ENCODE results near the gene B4GALT2.
A peak's percentile ranks its signal among the peaks of the same experiment; 100 is the strongest.

Gene B4GALT2

GRCh38 chr1:43982808-43983207 is 3.8 kb downstream of the B4GALT2 start:
- H3K4me2 ChIP-seq (ENCODE audit: low read length, poor library complexity, severe bottlenecking), result no peak overlapping the region
- H3K27ac ChIP-seq (ENCODE audit: low read length, poor library complexity, severe bottlenecking), result no peak overlapping the region
- DNase-seq, result no peak
- H2BK15ac ChIP-seq (ENCODE audit: low read depth, poor library complexity, severe bottlenecking), result no peak overlapping the region
- H3K27me3 ChIP-seq (ENCODE audit: control insufficient read depth in 1 of 2, insufficient read depth in 1 of 2, low read length in 2 of 2), result no peaks in the 10 kb centered on the region
- H3K4me1 ChIP-seq (ENCODE audit: control insufficient read depth, insufficient read depth, low read depth, low read length), result peaks cover 44% of the 10 kb centered on the region
- peaks cover 49 to 65% of the 10 kb centered on the region in 2 experiments for H3K36me3 ChIP-seq (ENCODE audit: control insufficient read depth in 1 of 2, insufficient read depth in 2 of 2, low read depth in 1 of 2, low read length in 2 of 2)
- peaks cover 32% of the 10 kb centered on the region for H3K79me1 ChIP-seq (replicated peaks; ENCODE audit: low read length, poor library complexity, severe bottlenecking)
- H3K14ac ChIP-seq (ENCODE audit: low read length in 2 of 2), result no peak overlapping the region
- H3K4ac ChIP-seq (ENCODE audit: low read depth in 1 of 2, low read length in 2 of 2), result no peak overlapping the region
- no peak overlapping the region for H4K8ac ChIP-seq (ENCODE audit: low read length)
- no peak overlapping the region for H2BK120ac ChIP-seq (ENCODE audit: low read depth, low read length)
- H3K23ac ChIP-seq (ENCODE audit: low read length in 2 of 2), result no peak overlapping the region
- no peak overlapping the region for H3K18ac ChIP-seq (ENCODE audit: low read depth in 1 of 2, low read length in 2 of 2)
- H3K9ac ChIP-seq (ENCODE audit: low read length), result no peak overlapping the region
- no peak overlapping the region for H2BK5ac ChIP-seq (ENCODE audit: low read depth, low read length, poor library complexity, severe bottlenecking)
- no peak overlapping the region for H2BK12ac ChIP-seq (ENCODE audit: low read length in 2 of 2)
- H4K91ac ChIP-seq (ENCODE audit: low read length), result no peak overlapping the region
- H3K9me3 ChIP-seq (ENCODE audit: control insufficient read depth, low read length), result no peaks in the 10 kb centered on the region
- H2AFZ ChIP-seq (ENCODE audit: low read depth, low read length), result no peak overlapping the region
- H2AK5ac ChIP-seq (ENCODE audit: low read length, severe bottlenecking), result no peak overlapping the region
- WGBS, result 94% methylated on average over 15 of the region's 15 CpGs
- H3K4me3 ChIP-seq (ENCODE audit: insufficient read depth in 1 of 2, low read depth in 1 of 2, low read length in 2 of 2), result no peak overlapping the region

DNA sequence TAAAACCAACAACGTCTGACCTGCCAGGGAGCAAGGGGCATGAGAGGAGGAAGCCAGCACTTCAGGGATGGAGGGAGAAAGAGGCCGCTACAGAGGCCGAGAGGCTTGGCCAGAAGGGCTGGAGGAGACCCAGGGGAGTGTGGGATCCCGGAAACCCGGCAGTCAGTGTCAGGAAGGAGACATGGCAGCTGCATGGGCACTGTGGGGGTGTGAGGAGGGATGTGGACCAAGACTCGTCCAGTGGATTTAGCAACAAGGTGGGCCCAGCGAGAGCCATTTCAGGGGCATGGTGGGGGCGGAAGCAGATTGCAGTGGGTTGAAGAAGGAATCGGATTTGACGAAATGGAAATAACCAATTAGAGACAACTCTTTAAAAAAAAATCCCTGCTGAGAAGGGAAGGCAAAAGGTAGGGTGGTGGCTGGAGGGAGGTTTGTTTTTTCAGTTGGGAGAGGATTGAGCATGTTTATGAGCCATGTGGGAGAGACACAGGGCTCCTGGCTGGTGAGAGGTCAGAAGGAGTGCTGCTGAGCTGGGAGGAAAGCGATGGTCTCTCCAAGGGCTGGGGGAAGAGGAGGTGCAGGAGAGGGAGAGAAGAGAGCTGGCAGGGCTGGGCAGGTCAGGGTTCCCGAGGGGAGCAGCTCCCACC is 4.4 kb downstream of the B4GALT2 start:
- 86% methylated on average over 12 of the region's 12 CpGs for WGBS

DNA sequence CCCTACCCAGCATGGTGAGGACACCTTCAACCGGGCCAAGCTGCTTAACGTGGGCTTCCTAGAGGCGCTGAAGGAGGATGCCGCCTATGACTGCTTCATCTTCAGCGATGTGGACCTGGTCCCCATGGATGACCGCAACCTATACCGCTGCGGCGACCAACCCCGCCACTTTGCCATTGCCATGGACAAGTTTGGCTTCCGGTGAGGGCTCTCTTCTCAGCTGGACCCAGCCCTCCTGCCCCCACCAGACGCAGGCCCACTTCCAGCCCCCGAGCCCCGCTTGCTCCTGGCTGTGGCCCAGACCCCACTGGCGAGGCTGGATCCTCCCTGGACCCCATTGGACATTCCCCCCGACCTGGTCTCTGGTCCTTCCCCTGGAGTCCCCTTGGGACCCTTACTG is 5.8 kb downstream of the B4GALT2 start:
- Histone ChIP-seq H3K27ac (ENCODE audit: low read length, poor library complexity, severe bottlenecking) (no peak overlapping the region), H2AFZ (ENCODE audit: low read depth, low read length) (no peak overlapping the region), H3K14ac (ENCODE audit: low read length in 2 of 2) (no peak overlapping the region), H4K8ac (ENCODE audit: low read length) (no peak overlapping the region), H3K4ac (ENCODE audit: low read depth in 1 of 2, low read length in 2 of 2) (no peak overlapping the region), H4K91ac (ENCODE audit: low read length) (no peak overlapping the region), H3K79me1 (replicated peaks; ENCODE audit: low read length, poor library complexity, severe bottlenecking) (peaks cover 23% of the 10 kb centered on the region), H2BK5ac (ENCODE audit: low read depth, low read length, poor library complexity, severe bottlenecking) (no peak overlapping the region), H2BK12ac (ENCODE audit: low read length in 2 of 2) (no peak overlapping the region), H3K4me1 (ENCODE audit: control insufficient read depth, insufficient read depth, low read depth, low read length) (peaks cover 33% of the 10 kb centered on the region), H3K36me3 (ENCODE audit: control insufficient read depth in 1 of 2, insufficient read depth in 2 of 2, low read depth in 1 of 2, low read length in 2 of 2) (peaks cover 43 to 59% of the 10 kb centered on the region in 2 experiments), H3K18ac (ENCODE audit: low read depth in 1 of 2, low read length in 2 of 2) (no peak overlapping the region), H2AK5ac (ENCODE audit: low read length, severe bottlenecking) (no peak overlapping the region), H3K9me3 (ENCODE audit: control insufficient read depth, low read length) (no peaks in the 10 kb centered on the region), H3K27me3 (ENCODE audit: control insufficient read depth in 1 of 2, insufficient read depth in 1 of 2, low read length in 2 of 2) (no peaks in the 10 kb centered on the region), H3K9ac (ENCODE audit: low read length) (no peak overlapping the region), H3K4me2 (ENCODE audit: low read length, poor library complexity, severe bottlenecking) (no peak overlapping the region), H2BK120ac (ENCODE audit: low read depth, low read length) (no peak overlapping the region), H3K23ac (ENCODE audit: low read length in 2 of 2) (no peak overlapping the region), H3K4me3 (ENCODE audit: insufficient read depth in 1 of 2, low read depth in 1 of 2, low read length in 2 of 2) (no peak overlapping the region), H2BK15ac (ENCODE audit: low read depth, poor library complexity, severe bottlenecking) (no peak overlapping the region)
- DNase-seq, result no peak
- over 99% methylated on average over 16 of the region's 16 CpGs for WGBS

More for the DNA sequence above, 4.4 kb downstream of the B4GALT2 start:
- no peak overlapping the region for H4K91ac ChIP-seq (ENCODE audit: low read length)
- no peak overlapping the region for H3K4me2 ChIP-seq (ENCODE audit: low read length, poor library complexity, severe bottlenecking)
- no peak overlapping the region for H2BK5ac ChIP-seq (ENCODE audit: low read depth, low read length, poor library complexity, severe bottlenecking)
- H3K9ac ChIP-seq (ENCODE audit: low read length), result no peak overlapping the region
- no peak overlapping the region for H2BK15ac ChIP-seq (ENCODE audit: low read depth, poor library complexity, severe bottlenecking)
- peaks cover 42% of the 10 kb centered on the region for H3K4me1 ChIP-seq (ENCODE audit: control insufficient read depth, insufficient read depth, low read depth, low read length)
- H4K8ac ChIP-seq (ENCODE audit: low read length), result no peak overlapping the region
- H3K27ac ChIP-seq (ENCODE audit: low read length, poor library complexity, severe bottlenecking), result no peak overlapping the region
- H3K9me3 ChIP-seq (ENCODE audit: control insufficient read depth, low read length), result no peaks in the 10 kb centered on the region
- peaks cover 44 to 59% of the 10 kb centered on the region in 2 experiments for H3K36me3 ChIP-seq (ENCODE audit: control insufficient read depth in 1 of 2, insufficient read depth in 2 of 2, low read depth in 1 of 2, low read length in 2 of 2)
- no peak overlapping the region for H3K14ac ChIP-seq (ENCODE audit: low read length in 2 of 2)
- no peak overlapping the region for H3K4ac ChIP-seq (ENCODE audit: low read depth in 1 of 2, low read length in 2 of 2)
- no peak overlapping the region for H3K23ac ChIP-seq (ENCODE audit: low read length in 2 of 2)
- peaks cover 28% of the 10 kb centered on the region for H3K79me1 ChIP-seq (replicated peaks; ENCODE audit: low read length, poor library complexity, severe bottlenecking)
- no peak overlapping the region for H2AK5ac ChIP-seq (ENCODE audit: low read length, severe bottlenecking)
- H3K18ac ChIP-seq (ENCODE audit: low read depth in 1 of 2, low read length in 2 of 2), result no peak overlapping the region
- no peak overlapping the region for H2BK12ac ChIP-seq (ENCODE audit: low read length in 2 of 2)
- H3K27me3 ChIP-seq (ENCODE audit: control insufficient read depth in 1 of 2, insufficient read depth in 1 of 2, low read length in 2 of 2), result no peaks in the 10 kb centered on the region
- no peak for DNase-seq
- H2AFZ ChIP-seq (ENCODE audit: low read depth, low read length), result no peak overlapping the region
- no peak overlapping the region for H3K4me3 ChIP-seq (ENCODE audit: insufficient read depth in 1 of 2, low read depth in 1 of 2, low read length in 2 of 2)
- no peak overlapping the region for H2BK120ac ChIP-seq (ENCODE audit: low read depth, low read length)

DNA sequence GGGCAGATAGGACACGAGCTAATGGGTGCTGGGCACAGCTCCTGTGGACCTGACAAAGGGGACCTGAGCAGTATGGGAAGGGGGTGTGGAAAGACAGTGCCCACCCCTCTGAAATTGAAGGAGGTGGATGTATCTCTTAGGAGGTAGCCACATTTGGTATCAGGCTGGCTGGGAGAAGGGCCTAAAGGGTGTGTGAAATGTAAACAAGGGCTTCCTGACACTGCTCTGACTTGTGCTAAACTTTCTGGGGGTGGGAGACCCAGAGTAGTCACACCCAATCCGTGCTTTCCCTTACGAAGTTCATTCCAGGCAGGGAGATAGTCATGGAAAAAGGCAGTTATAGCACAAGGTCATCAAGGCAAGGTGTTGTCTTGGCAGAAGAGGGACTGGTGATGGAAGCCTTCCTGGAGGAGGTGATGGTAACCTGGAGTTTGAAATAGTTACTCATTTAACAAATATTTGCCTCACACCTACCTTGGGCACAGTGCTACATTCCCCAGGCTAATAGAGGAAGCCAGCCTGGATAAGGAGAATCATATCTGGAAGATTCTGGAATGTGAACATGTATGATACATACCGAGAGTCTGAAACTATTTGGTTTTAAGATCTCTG is 7.1 kb downstream of the B4GALT2 start:
- Histone ChIP-seq H2BK15ac (ENCODE audit: low read depth, poor library complexity, severe bottlenecking) (no peak overlapping the region), H3K14ac (ENCODE audit: low read length in 2 of 2) (no peak overlapping the region), H2BK12ac (ENCODE audit: low read length in 2 of 2) (no peak overlapping the region), H3K79me1 (replicated peaks; ENCODE audit: low read length, poor library complexity, severe bottlenecking) (peaks cover 21% of the 10 kb centered on the region), H3K18ac (ENCODE audit: low read depth in 1 of 2, low read length in 2 of 2) (no peak overlapping the region), H3K4me2 (ENCODE audit: low read length, poor library complexity, severe bottlenecking) (no peak overlapping the region), H3K27ac (ENCODE audit: low read length, poor library complexity, severe bottlenecking) (no peak overlapping the region), H3K9me3 (ENCODE audit: control insufficient read depth, low read length) (no peaks in the 10 kb centered on the region), H2AFZ (ENCODE audit: low read depth, low read length) (no peak overlapping the region), H3K9ac (ENCODE audit: low read length) (no peak overlapping the region), H2BK120ac (ENCODE audit: low read depth, low read length) (no peak overlapping the region), H2BK5ac (ENCODE audit: low read depth, low read length, poor library complexity, severe bottlenecking) (no peak overlapping the region), H3K4me1 (ENCODE audit: control insufficient read depth, insufficient read depth, low read depth, low read length) (peaks cover 30% of the 10 kb centered on the region), H2AK5ac (ENCODE audit: low read length, severe bottlenecking) (no peak overlapping the region), H3K36me3 (ENCODE audit: control insufficient read depth in 1 of 2, insufficient read depth in 2 of 2, low read depth in 1 of 2, low read length in 2 of 2) (peaks cover 43 to 55% of the 10 kb centered on the region in 2 experiments), H3K27me3 (ENCODE audit: control insufficient read depth in 1 of 2, insufficient read depth in 1 of 2, low read length in 2 of 2) (no peaks in the 10 kb centered on the region), H4K8ac (ENCODE audit: low read length) (peak overlapping the region; percentile 61), H3K4me3 (ENCODE audit: insufficient read depth in 1 of 2, low read depth in 1 of 2, low read length in 2 of 2) (no peak overlapping the region), H4K91ac (ENCODE audit: low read length) (no peak overlapping the region), H3K23ac (ENCODE audit: low read length in 2 of 2) (no peak overlapping the region), H3K4ac (ENCODE audit: low read depth in 1 of 2, low read length in 2 of 2) (no peak overlapping the region)
- no peak for DNase-seq
- 72% methylated on average over 4 of the region's 4 CpGs for WGBS

Measured in mesenchymal stem cell (in vitro differentiated cells and primary cell).